BE2C (cell line): Measurements from ENCODE around the gene SERPINA6.
"Not testable (repeated sequence)": the region's sequence is repeated elsewhere in the genome, so short reads cannot be mapped to it uniquely, and the experiment has no call there.

Source experiments
- DNase-seq: peaks from one replicate; pipeline ENCODE4 v3.0.0-alpha.2; 2020
- H3K27me3 ChIP-seq: fragments of 250-450 bp; sonication (Bioruptor Pico); 2 replicates; pipeline ENCODE4 v1.5.1; 2020; ENCODE audit warnings: mild to moderate bottlenecking
- H3K36me3 ChIP-seq: fragments of 250-450 bp; sonication (Bioruptor Pico); 2 replicates; pipeline ENCODE4 v1.5.1; 2020; ENCODE audit warnings: mild to moderate bottlenecking
- H3K4me1 ChIP-seq: fragments of 250-450 bp; sonication (Bioruptor Pico); 2 replicates; pipeline ENCODE4 v1.5.1; 2020
- H3K4me3 ChIP-seq: 2 replicates; pipeline ENCODE4 v1.5.1; 2011; ENCODE audit warnings: low read depth, low read length
- H3K9me3 ChIP-seq: fragments of 250-450 bp; sonication (Bioruptor Pico); 2 replicates; pipeline ENCODE4 v1.5.1; 2020
- TF ChIP-seq, protein P1 (sequence below): IDR thresholded peaks from 2 replicates; pipeline ENCODE4 v1.5.1; 2012; ENCODE audit warnings: mild to moderate bottlenecking, low read depth, low read length

Gene SERPINA6

DNA sequence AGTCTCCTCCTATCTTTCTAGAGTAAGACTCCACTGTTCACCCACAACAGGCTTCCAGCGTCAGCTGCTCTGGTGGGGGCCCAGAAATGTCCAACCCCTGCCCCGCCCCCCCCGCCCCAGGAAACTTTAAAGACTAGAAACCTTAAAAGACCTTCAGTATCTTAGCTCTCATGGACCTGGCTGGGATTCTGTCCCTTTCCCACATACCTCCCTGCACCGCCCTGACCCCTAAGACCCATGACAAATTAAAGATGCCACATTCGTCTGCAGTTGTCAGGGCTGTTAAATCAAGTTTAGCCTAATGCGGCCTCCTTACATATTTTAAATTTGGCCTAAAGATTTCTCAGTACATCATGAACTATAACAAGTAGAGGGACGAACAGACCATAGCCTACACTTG is 20.0 kb downstream of the SERPINA6 start:
- TF ChIP-seq, protein P1, sequence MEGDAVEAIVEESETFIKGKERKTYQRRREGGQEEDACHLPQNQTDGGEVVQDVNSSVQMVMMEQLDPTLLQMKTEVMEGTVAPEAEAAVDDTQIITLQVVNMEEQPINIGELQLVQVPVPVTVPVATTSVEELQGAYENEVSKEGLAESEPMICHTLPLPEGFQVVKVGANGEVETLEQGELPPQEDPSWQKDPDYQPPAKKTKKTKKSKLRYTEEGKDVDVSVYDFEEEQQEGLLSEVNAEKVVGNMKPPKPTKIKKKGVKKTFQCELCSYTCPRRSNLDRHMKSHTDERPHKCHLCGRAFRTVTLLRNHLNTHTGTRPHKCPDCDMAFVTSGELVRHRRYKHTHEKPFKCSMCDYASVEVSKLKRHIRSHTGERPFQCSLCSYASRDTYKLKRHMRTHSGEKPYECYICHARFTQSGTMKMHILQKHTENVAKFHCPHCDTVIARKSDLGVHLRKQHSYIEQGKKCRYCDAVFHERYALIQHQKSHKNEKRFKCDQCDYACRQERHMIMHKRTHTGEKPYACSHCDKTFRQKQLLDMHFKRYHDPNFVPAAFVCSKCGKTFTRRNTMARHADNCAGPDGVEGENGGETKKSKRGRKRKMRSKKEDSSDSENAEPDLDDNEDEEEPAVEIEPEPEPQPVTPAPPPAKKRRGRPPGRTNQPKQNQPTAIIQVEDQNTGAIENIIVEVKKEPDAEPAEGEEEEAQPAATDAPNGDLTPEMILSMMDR: no peak
- Histone ChIP-seq H3K4me1 (no peaks in the 10 kb centered on the region), H3K36me3 (no peaks in the 10 kb centered on the region), H3K9me3 (no peaks in the 10 kb centered on the region; the same call in 1 of the 2 replicates), H3K27me3 (no peaks in the 10 kb centered on the region), H3K4me3 (no peak overlapping the region)
- no peak for DNase-seq

DNA sequence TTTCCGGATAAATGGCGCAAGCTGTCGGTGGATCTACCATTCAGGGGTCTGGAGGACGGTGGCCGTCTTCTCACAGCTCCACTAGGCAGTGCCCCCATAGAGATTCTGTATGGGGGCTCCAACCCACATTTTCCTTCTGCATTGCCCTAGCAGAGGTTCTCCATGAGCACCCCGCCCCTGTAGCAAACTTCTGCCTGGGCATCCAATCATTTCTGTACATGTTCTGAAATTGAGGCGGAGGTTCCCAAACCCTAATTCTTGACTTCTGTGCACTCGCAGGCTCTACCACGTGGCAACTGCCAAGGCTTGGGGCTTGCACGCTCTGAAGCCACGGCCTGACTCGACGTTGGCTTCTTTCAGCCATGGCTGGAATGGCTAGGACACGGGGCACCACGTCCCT is 25.0 kb downstream of the SERPINA6 start:
- H3K36me3 ChIP-seq: no peaks in the 10 kb centered on the region
- TF ChIP-seq, protein P1: no peak
- H3K9me3 ChIP-seq: no peaks in the 10 kb centered on the region
- H3K27me3 ChIP-seq: no peaks in the 10 kb centered on the region
- no peak overlapping the region for H3K4me3 ChIP-seq
- no peaks in the 10 kb centered on the region for H3K4me1 ChIP-seq
- no peak for DNase-seq

GRCh38 chr14:94296181-94296545 is 27.0 kb downstream of the SERPINA6 start:
- DNase-seq, H3K4me1 ChIP-seq, H3K36me3 ChIP-seq, H3K9me3 ChIP-seq, H3K4me3 ChIP-seq, H3K27me3 ChIP-seq: not testable (repeated sequence)

GRCh38 chr14:94295360-94296180 is 27.6 kb downstream of the SERPINA6 start:
- TF ChIP-seq, protein P1: no peak

DNA sequence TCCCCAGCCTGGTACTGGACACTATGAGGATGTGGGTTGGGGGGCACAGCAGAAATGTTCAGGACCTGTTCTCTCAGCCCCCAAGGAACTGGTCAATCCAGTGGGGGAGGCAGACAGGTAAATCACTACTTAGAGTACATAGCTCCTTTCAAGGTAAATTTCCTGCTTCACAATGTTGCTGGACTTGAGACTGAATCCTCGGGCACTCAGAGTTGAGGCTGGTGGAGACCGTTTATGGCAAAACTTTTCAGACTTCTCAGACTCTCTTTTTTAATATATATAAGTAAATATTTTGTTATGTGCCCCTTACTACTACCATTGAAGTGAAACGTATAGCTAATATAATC is 29.6 kb downstream of the SERPINA6 start:
- Histone ChIP-seq H3K9me3 (no peaks in the 10 kb centered on the region), H3K36me3 (no peaks in the 10 kb centered on the region), H3K4me1 (no peaks in the 10 kb centered on the region), H3K4me3 (no peak overlapping the region), H3K27me3 (no peaks in the 10 kb centered on the region)
- DNase-seq: no peak
- TF ChIP-seq, protein P1: no peak

More at GRCh38 chr14:94295360-94296180, 27.6 kb downstream of the SERPINA6 start:
- no peaks in the 10 kb centered on the region for H3K36me3 ChIP-seq
- no peak overlapping the region for H3K4me3 ChIP-seq
- no peaks in the 10 kb centered on the region for H3K27me3 ChIP-seq
- H3K4me1 ChIP-seq: no peaks in the 10 kb centered on the region
- no peaks in the 10 kb centered on the region for H3K9me3 ChIP-seq
- no peak for DNase-seq

DNA sequence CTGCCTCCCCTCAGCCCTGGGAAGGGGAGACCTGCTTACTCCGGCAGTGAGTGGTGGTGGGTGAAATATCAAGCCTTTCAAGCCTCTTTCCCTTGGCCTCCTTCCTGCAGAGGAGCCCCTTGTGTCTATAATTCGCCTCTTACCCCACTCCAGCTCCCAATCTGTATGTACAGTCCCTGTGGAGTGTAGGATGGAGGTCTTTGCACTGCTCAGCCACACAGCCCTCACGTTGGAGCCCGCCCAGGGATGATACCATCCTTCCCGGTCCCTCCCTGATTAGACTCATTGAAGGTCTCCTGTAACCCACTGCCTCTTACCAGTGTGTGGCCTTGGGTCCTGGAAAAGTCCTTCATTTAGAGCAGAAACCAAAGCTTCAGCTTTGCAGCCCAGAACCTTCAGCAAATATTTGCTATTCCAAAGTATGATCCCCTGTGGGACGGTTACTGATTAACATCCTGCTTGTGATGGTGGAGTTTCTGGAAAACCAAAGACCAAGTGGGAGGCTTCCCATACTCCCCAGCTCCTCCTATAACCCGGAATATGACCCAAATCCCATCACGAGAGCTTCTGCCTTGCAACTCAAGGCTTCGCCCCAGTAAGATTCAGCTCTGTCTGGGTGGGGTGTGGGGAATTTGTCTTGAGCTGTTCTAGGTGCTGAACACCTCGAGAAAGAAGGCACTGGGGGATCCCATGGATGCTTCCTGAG is 30.1 kb downstream of the SERPINA6 start, which contains the start of gene SERPINA10:
Gene SERPINA10, minus strand, starts transcription at position 397 of the 706 bp plus-strand sequence. CDS start 2,675 bp downstream, outside the sequence.
- TF ChIP-seq, protein P1: no peak
- Histone ChIP-seq H3K9me3 (no peaks in the 10 kb centered on the region), H3K27me3 (no peaks in the 10 kb centered on the region), H3K4me3 (no peak within 1 kb of the TSS), H3K4me1 (no peaks in the 10 kb centered on the region), H3K36me3 (no peaks in the 10 kb centered on the region)
- no peak for DNase-seq
